Psoas muscle (tissue), 8 donors: ENCODE data around the gene ST14. TPM values are rescaled to one million over a fixed set of nuclear protein-coding genes. Genes with fewer than 3 reads are reported as not detected.
"Not testable (repeated sequence)": the region's sequence is repeated elsewhere in the genome, so short reads cannot be mapped to it uniquely, and the experiment has no call there.

Source experiments
- ATAC-seq, 4 donors: fragments of 200-7000 bp; cut with Tn5 transposase; one replicate each; pipeline ENCODE4 v1.9.1; 2020; ENCODE audit warnings: moderate library complexity in 3 of 4, mild to moderate bottlenecking in 2 of 4
- DNase-seq, 2 donors: peaks; one replicate each; pipeline ENCODE4 v3.0.0-alpha.2; 2020
- H3K27ac ChIP-seq: fragments of 200-600 bp; one replicate; pipeline ENCODE4 v1.8.0; 2022
- H3K27me3 ChIP-seq, 3 donors: fragments of 200-600 bp in 1 of 3; one replicate each; pipeline versions ENCODE4 v1.6.1 to v1.8.0; 2013 to 2022; ENCODE audit warnings: low read length in 2 of 3, mild to moderate bottlenecking in 2 of 3, moderate library complexity in 1 of 3; ENCODE audit not compliant: insufficient read depth in 3 of 3
- H3K36me3 ChIP-seq, 2 donors: fragments of 200-600 bp in 1 of 2; one replicate each; pipeline versions ENCODE4 v1.6.1 to v1.8.0; 2013 to 2022; ENCODE audit warnings: low read depth in 1 of 2, mild to moderate bottlenecking in 1 of 2, moderate library complexity in 1 of 2; ENCODE audit not compliant: insufficient read depth in 1 of 2
- H3K4me1 ChIP-seq: fragments of 200-600 bp; one replicate; pipeline ENCODE4 v1.8.0; 2022
- H3K4me3 ChIP-seq: fragments of 200-600 bp; one replicate; pipeline ENCODE4 v1.8.0; 2022; ENCODE audit warnings: mild to moderate bottlenecking
- H3K9me3 ChIP-seq: fragments of 200-600 bp; one replicate; pipeline ENCODE4 v1.8.0; 2022
- WGBS, 3 donors: extraction: QIAGEN DNeasy Blood & Tissue Kit; methylation state at CpG; one replicate each; pipeline versions ENCODE4 v1.1.6 to v1.1.7; 2013; 5-methylcytosine and 5-hydroxymethylcytosine counted together
- intact Hi-C, 2 donors: fragments of 100-400 bp; cut with DNase I; formaldehyde crosslinking; loops; one replicate each; pipeline versions ENCODE4 v1.11.0 to v1.14.2; 2022
- polyA plus RNA-seq, 3 donors: library from polyadenylated mRNA; stranded (reverse); fragments of 200-250 nt; gene quantifications; one replicate each; pipeline ENCODE4 v1.2.3, GENCODE V29; 2013
- total RNA-seq, 4 donors: library from RNA; stranded (reverse); fragmentation: NEBNext Ultra II Directional in 2 of 4; extraction: Animal tissue kit (Norgen Biotek cat#: 25700) in 2 of 4; gene quantifications; one replicate each; pipeline versions ENCODE4 v1.2.1 to v1.2.4, GENCODE V29; 2021 to 2023
- TF ChIP-seq, protein P1 (sequence below): fragments of 200-600 bp; IDR thresholded peaks from one replicate; pipeline ENCODE4 v1.8.0; 2022; ENCODE audit warnings: antibody characterized with exemption
- donor health status: healthy with polysubstance abuse.
- donor health status: DM: no; HTN: no; CAD: no; lungs with moderate emphysema.
- donor health status: Bipolar disorder and iron deficiency.
- donor health status: healthy.
- donor health status: DM: yes; HTN: yes; CAD: no.
- donor health status: DM: no; HTN: no; CAD: no.
- donor health status: DM: no; HTN: no; CAD: no.
- donor health status: DM: yes; HTN: yes; CAD: no.

ST14 gene
- total and polyA plus RNA-seq, 7 donors = 0.22 to 0.77 (median 0.51) TPM

DNA sequence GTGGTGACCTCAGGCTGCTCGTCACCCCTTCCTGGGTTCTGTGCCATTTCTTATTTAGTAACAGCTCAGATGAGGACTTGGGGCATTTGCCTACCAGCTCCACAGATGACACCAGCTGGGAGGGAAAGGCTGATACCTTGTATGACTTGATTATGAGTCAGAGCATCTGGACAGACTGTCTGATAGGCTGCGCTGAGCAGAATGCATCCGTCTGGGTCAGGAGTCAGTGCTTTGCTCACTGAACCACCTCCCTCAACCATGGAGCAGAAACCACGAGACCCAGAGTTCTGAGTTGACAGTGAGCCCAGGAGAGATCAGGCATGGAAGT is 6.8 kb downstream of the ST14 start:
- H3K4me3 ChIP-seq = no peak overlapping the region
- H3K4me1 ChIP-seq = no peaks in the 10 kb centered on the region
- no peak overlapping the region for H3K27ac ChIP-seq
- ATAC-seq (peak; percentile 36 to 74 (median 58)), DNase-seq (no peak)
- H3K36me3 ChIP-seq = no peaks in the 10 kb centered on the region
- H3K9me3 ChIP-seq = no peaks in the 10 kb centered on the region
- intact Hi-C loops = no loop called here
- TF ChIP-seq, protein P1, sequence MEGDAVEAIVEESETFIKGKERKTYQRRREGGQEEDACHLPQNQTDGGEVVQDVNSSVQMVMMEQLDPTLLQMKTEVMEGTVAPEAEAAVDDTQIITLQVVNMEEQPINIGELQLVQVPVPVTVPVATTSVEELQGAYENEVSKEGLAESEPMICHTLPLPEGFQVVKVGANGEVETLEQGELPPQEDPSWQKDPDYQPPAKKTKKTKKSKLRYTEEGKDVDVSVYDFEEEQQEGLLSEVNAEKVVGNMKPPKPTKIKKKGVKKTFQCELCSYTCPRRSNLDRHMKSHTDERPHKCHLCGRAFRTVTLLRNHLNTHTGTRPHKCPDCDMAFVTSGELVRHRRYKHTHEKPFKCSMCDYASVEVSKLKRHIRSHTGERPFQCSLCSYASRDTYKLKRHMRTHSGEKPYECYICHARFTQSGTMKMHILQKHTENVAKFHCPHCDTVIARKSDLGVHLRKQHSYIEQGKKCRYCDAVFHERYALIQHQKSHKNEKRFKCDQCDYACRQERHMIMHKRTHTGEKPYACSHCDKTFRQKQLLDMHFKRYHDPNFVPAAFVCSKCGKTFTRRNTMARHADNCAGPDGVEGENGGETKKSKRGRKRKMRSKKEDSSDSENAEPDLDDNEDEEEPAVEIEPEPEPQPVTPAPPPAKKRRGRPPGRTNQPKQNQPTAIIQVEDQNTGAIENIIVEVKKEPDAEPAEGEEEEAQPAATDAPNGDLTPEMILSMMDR = no peak
- WGBS, 3 donors = 38 to 48% (median 40%) methylated on average over 4 of the region's 4 CpGs
- peaks cover 0 to 35% (median 8%) of the 10 kb centered on the region in 3 donors for H3K27me3 ChIP-seq

DNA sequence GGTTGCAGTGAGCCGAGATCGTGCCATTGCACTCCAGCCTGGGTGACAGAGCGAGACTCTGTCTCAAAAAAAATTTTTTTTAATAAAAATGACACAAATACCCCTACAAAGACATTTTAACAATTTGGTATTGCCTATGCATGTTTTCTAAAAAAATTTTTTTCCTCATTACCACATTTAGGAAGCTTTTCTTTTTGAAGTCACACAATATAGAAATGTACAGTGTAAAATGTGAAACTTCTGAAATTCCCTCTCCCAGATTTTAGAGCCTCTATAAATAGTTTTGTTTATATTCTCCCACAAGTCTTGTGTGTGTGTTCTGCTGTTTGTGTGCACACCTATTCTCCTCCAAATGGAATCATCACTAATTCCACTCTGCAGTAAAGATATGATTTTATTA is 7.6 kb downstream of the ST14 start:
- DNase-seq = no peak
- intact Hi-C loops = no loop called here
- ATAC-seq = no peak
- Histone ChIP-seq H3K36me3 (no peaks in the 10 kb centered on the region), H3K4me3 (no peak overlapping the region), H3K27me3 (peaks cover 0 to 29% (median 2%) of the 10 kb centered on the region in 3 donors), H3K9me3 (no peaks in the 10 kb centered on the region), H3K27ac (no peak overlapping the region), H3K4me1 (no peaks in the 10 kb centered on the region)
- 86 to 96% (median 96%) methylated on average over 3 of the region's 3 CpGs for WGBS, 3 donors
- TF ChIP-seq, protein P1 = no peak

DNA sequence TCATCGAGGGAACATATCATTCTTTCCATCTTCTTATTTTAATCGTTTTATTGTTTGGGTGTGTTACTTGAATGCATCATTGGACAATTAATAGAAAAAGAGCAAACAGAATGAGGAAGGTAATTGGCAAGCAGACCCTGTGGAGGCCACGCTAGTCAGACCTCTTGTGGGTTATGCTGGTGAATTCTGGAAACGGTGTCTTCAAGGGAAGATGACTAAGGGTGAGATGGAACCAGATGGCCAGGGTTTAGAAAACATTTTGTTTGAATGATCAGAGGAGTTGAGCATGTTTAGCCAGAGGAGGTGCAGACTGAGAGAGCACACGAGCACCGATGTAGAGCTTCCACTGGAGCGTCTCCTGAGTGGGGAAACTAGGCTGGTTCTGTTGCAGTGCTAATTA is 8.5 kb downstream of the ST14 start:
- Histone ChIP-seq H3K27ac (no peak overlapping the region), H3K27me3 (peaks cover 0 to 22% (median 0%) of the 10 kb centered on the region in 3 donors), H3K36me3 (no peaks in the 10 kb centered on the region), H3K4me3 (no peak overlapping the region), H3K9me3 (no peaks in the 10 kb centered on the region), H3K4me1 (no peaks in the 10 kb centered on the region)
- intact Hi-C loops = no loop called here
- TF ChIP-seq, protein P1 = no peak
- WGBS, 3 donors = 82 to 88% (median 85%) methylated on average over 7 of the region's 7 CpGs
- ATAC-seq = no peak
- DNase-seq = no peak

DNA sequence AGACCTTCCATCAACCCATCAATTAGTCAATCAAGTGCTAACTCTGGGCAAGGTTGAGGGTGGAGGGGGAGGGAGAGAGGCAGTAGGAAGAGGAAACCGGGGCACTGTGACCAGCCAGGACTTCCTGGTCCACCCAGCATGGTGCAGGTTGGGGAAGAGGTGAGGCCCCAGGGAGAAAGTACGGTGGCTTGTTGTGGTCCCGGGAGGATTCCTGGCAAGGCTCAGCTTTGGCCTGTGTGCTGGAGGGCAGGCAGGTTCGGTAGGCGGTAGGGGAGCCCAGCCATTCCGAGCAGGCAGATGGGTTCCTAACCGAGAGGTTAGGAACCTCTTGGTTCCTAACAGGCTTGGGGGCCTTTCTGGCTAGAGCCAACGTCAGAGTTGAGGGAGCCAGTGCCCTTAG is 10.8 kb downstream of the ST14 start:
- H3K9me3 ChIP-seq = no peaks in the 10 kb centered on the region
- no peaks in the 10 kb centered on the region for H3K36me3 ChIP-seq
- peaks cover 0 to 10% (median 4%) of the 10 kb centered on the region in 3 donors for H3K27me3 ChIP-seq
- DNase-seq (no peak), ATAC-seq (no peak)
- H3K27ac ChIP-seq = no peak overlapping the region
- intact Hi-C loops = no loop called here
- H3K4me1 ChIP-seq = no peaks in the 10 kb centered on the region
- H3K4me3 ChIP-seq = no peak overlapping the region
- TF ChIP-seq, protein P1 = no peak
- WGBS, 3 donors = 67 to 77% (median 68%) methylated on average over 8 of the region's 8 CpGs

DNA sequence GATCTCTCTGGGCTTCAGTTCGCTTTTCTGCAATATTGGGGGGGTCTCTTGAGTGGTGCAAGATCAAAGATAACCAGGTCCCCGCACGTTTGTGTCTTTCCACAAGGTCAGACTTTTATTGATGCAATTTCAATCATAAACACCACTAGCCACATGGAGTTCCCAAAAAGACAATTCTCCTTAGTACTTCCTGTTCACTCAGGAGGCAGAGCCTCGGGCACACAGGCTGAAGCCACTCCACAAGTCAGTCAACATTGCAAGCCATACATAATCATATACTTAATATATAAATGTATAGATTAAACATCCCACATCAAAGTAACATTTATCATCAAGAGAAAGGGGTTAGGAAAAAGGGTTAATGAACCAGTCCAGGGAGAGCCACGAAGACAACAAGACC is 12.0 kb downstream of the ST14 start:
- Histone ChIP-seq H3K4me3 (no peak overlapping the region), H3K27ac (no peak overlapping the region), H3K4me1 (no peaks in the 10 kb centered on the region), H3K9me3 (no peaks in the 10 kb centered on the region), H3K36me3 (no peaks in the 10 kb centered on the region), H3K27me3 (peaks cover 0 to 9% (median 4%) of the 10 kb centered on the region in 3 donors)
- DNase-seq = no peak
- TF ChIP-seq, protein P1 = no peak
- no peak for ATAC-seq
- 47 to 55% (median 51%) methylated on average over 5 of the region's 5 CpGs for WGBS, 3 donors
- intact Hi-C loops = no loop called here

DNA sequence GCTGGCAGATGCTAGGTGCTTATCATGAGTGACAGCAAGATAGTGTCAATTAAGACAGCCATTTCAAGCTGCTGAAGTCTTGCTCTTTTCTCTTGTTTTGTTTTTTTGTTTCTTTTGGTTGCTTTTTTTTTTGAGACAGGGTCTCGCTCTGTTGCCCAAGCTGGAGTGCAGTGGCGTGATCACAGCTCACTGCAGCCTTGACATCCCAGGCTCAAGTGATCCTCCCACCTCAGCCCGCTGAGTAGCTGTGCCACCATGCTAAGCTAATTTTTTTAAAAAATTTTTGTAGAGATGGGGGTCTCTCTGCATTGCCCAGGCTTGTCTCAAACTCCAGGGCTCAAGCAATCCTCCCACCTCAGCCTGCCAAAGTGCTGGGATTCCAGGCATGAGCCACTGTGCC is 12.4 kb downstream of the ST14 start:
- DNase-seq, H3K27me3 ChIP-seq, H3K9me3 ChIP-seq, intact Hi-C loops, ATAC-seq, H3K27ac ChIP-seq, H3K4me1 ChIP-seq, H3K36me3 ChIP-seq, H3K4me3 ChIP-seq: not testable (repeated sequence)
- WGBS, 3 donors = 63 to 89% (median 70%) methylated on average over 3 of the region's 3 CpGs
